ENCODE data around the gene ZBTB9.

The ZBTB9 gene

DNA sequence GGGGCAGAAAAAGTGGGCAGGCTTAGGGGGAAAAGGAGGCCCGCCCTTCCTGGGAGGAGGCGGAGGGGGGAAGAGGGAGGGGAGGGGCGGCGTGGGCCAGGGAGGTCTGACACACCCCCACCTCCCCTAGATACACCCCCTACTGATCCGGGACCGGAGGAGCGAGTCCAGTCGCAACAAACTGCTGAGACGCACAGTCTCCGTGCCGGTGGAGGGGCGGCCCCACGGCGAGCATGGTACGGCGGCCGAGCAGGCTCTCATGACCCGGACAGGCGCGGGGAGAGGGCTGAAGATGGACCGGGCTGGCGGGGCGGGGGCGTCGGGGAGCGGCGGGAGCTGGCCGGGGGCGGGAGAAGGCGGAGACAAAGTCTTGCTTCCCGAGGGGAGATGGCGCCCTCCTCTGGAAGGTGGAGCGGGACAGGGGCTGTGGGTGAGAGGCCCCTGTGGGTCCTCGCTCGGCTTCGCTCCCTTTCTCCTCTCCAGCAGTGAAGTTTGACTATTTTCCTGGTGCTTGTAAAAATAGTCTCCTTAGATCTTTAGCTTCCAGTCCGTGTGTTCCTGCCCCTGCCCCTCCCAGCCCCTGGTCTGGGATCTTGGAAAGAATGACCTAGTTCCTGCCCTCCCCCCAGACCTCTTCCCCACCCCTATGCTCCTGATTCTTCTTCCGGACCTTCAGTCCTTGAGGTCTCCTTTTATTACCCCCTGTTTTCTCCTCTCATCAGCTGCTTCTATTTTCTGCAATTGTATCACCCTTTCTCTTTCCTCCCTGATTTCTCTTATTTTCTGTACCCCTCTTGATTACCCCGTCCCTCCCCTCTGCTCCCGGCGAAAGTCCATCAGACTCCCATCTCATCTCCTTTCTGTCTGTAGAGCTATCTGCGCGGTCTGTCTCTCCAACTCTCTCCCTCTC lies 28.5 kb upstream of the ZBTB9 start:
- TF ChIP-seq EGR1 (IDR thresholded peaks at IDR 0.05) (peak; percentile 81), CREB1 (IDR thresholded peaks at IDR 0.05; ENCODE audit: low read depth) (no peak), ZBTB7A (IDR thresholded peaks at IDR 0.05; ENCODE audit: low read depth) (peak; percentile 28), TEAD4 (IDR thresholded peaks at IDR 0.05) (no peak), REST (IDR thresholded peaks at IDR 0.05; ENCODE audit: low read depth) (no peak), EP300 (IDR thresholded peaks at IDR 0.05; ENCODE audit: borderline replicate concordance) (0 out of 2 replicates have a peak, but pooled peaks have one; percentile 28), RAD21 (IDR thresholded peaks at IDR 0.05; ENCODE audit: low read depth) (peak; percentile 65), CEBPB (IDR thresholded peaks at IDR 0.05) (no peak), NFIC (IDR thresholded peaks at IDR 0.05) (no peak), YY1 (IDR thresholded peaks at IDR 0.05; ENCODE audit: low read depth) (0 out of 2 replicates have a peak, but pooled peaks have one; percentile 20), FOXM1 (IDR thresholded peaks at IDR 0.05; ENCODE audit: borderline replicate concordance, low read depth) (no peak), TCF12 (IDR thresholded peaks at IDR 0.05; ENCODE audit: low read depth) (no peak), TAF1 (IDR thresholded peaks at IDR 0.05; ENCODE audit: low read depth) (no peak; the same call in 1 of the 2 replicates), USF1 (IDR thresholded peaks at IDR 0.05) (0 out of 2 replicates have a peak, but pooled peaks have one; percentile 11)
- TF ChIP-seq, protein P1, sequence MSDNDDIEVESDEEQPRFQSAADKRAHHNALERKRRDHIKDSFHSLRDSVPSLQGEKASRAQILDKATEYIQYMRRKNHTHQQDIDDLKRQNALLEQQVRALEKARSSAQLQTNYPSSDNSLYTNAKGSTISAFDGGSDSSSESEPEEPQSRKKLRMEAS (IDR thresholded peaks at IDR 0.05) = peak; percentile 94

GRCh38 chr6:33426590-33427511 lies 27.5 kb upstream of the ZBTB9 start:
- TF ChIP-seq, protein P1 (IDR thresholded peaks at IDR 0.05) = no peak
- no peak for TF ChIP-seq RAD21 (IDR thresholded peaks at IDR 0.05; ENCODE audit: low read depth)

GRCh38 chr6:33427585-33428223 lies 26.7 kb upstream of the ZBTB9 start:
- TF ChIP-seq ZBTB7A (IDR thresholded peaks at IDR 0.05; ENCODE audit: low read depth) = peak; percentile 78; the same call in 1 of the 2 replicates
- no peak for TF ChIP-seq RAD21 (IDR thresholded peaks at IDR 0.05; ENCODE audit: low read depth)
- TF ChIP-seq, protein P1 (IDR thresholded peaks at IDR 0.05) = no peak
- TF ChIP-seq CREB1 (IDR thresholded peaks at IDR 0.05; ENCODE audit: low read depth) = no peak
- no peak for TF ChIP-seq YY1 (IDR thresholded peaks at IDR 0.05; ENCODE audit: low read depth)
- no peak for TF ChIP-seq TEAD4 (IDR thresholded peaks at IDR 0.05)

DNA sequence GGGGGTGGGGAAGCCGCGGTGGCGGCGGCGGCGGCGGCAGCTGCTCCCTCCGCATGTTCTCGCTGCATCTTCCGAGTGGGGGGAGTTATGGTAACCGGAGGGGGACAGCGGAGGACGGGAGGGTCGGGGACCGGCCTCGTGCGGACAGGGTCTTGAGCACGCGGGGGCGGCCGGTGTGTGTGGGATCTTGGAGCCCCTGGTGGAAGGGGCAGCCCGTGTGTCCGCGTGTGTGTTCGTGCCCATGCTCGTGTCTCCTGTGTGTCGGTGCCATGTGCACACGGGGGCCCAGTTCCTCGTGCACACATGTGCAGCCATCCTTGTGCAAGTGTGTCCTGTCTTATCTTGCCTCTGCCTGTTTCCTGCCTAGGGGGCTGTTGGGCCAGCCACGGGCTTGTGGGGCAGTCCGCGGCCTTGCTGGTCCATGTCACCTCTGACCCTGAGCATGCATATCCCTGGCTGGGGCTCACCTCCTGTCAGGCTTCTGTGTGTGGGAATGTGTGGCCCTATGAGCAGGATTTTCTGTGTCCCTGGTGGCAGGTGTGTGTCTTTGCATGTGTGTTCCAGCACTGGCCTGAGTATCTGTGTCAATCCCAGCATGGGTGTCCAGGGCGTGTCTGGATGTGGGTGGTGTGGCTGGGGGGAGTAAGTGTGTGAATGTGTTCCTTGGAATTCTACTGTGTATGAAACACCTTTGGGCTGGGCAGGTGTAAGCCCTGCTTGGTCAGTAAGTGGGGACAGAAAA lies 26.0 kb upstream of the ZBTB9 start:
- peak; percentile 68 for TF ChIP-seq EGR1 (IDR thresholded peaks at IDR 0.05)
- TF ChIP-seq EP300 (IDR thresholded peaks at IDR 0.05; ENCODE audit: borderline replicate concordance) = no peak
- no peak for TF ChIP-seq NFIC (IDR thresholded peaks at IDR 0.05)
- TF ChIP-seq, protein P1 (IDR thresholded peaks at IDR 0.05) = peak; percentile 85
- TF ChIP-seq TCF12 (IDR thresholded peaks at IDR 0.05; ENCODE audit: low read depth) = no peak
- no peak for TF ChIP-seq CEBPB (IDR thresholded peaks at IDR 0.05)

DNA sequence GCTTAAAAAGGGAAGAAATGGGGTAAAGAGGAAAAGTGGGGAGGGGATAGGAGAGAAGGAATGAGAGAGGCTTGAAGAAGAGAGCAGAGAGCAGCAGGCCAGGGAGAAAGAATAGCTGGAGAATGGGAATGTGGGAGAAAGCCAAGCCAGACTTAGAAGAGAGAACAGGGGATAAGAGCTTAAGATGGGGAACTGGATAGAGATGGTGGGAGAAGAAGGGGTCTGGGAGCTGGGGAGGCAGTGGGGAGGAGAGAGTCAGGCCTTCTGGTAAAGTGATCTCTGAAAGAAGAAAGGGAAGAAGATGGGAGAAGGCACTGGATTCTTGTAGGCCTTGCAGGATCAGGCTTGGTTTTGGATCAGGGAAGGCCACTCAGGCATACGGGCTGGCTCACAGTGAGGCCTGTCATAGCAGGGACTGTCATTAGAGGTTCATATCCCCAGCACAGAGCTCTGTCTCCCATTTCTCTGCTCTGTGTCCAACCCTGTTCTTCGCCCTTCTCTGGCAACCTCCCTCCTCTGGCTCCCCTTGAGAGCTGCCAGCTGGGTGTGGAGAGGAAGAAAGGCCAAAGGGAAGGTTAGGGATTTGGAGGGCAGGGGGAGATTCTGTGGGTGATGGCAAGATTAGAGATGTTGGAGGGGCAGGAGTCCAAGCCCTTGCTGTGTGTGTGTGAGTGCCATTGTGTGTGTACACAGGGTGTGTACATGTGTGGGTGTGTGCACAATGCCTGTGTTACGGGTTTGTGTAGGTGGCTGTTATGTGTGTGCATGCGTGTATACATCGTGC lies 25.2 kb upstream of the ZBTB9 start:
- TF ChIP-seq TAF1 (IDR thresholded peaks at IDR 0.05; ENCODE audit: low read depth) (no peak), FOXM1 (IDR thresholded peaks at IDR 0.05; ENCODE audit: borderline replicate concordance, low read depth) (no peak)

DNA sequence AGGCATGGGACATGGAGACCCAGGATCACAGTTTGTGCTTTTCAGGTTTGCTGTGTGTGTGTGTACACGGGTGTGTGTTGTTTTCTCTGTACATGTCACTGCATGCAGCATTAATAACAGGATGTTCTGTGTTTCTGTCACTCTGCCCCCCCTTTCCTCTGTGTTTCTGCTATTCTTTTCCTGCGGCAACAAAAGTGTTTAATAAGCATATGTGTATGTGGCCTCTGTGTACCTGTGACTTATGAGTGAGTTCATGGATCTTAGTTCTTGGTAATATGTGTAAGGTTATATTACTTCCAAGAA lies 24.7 kb upstream of the ZBTB9 start:
- no peak for TF ChIP-seq YY1 (IDR thresholded peaks at IDR 0.05; ENCODE audit: low read depth)
